Prostate gland (tissue), 2 donors: ENCODE data around the gene SRP19. TPM values are rescaled to one million over a fixed set of nuclear protein-coding genes. Genes with fewer than 3 reads are reported as not detected.
"Not testable (repeated sequence)": the region's sequence is repeated elsewhere in the genome, so short reads cannot be mapped to it uniquely, and the experiment has no call there.

Experiments used
- DNase-seq: peaks from one replicate; pipeline ENCODE4 v3.0.0-alpha.2; 2019; ENCODE audit warnings: low spot score
- H3K27ac ChIP-seq, 2 donors: fragments of 200-600 bp; sonication (generic); 2 replicates each; pipeline ENCODE4 v1.5.1; 2017 to 2019
- H3K27me3 ChIP-seq: fragments of 200-600 bp; sonication (generic); replicated peaks from 2 replicates; pipeline ENCODE4 v1.5.1; 2019; ENCODE audit not compliant: insufficient read depth
- H3K36me3 ChIP-seq, 2 donors: fragments of 200-600 bp; sonication (generic); 1 replicate in 1 of 2; 2 replicates in 1 of 2; pipeline versions ENCODE4 v1.5.1 to v1.8.1; 2017 to 2019
- H3K4me1 ChIP-seq: fragments of 200-600 bp; sonication (generic); replicated peaks from 2 replicates; pipeline ENCODE4 v1.5.1; 2019
- H3K4me3 ChIP-seq, 2 donors: fragments of 200-600 bp; sonication (generic); 2 replicates each; pipeline ENCODE4 v1.5.1; 2017 to 2019
- H3K9me3 ChIP-seq: fragments of 200-600 bp; sonication (generic); 2 replicates; pipeline ENCODE4 v1.5.1; 2017
- CTCF ChIP-seq, 4 experiments: fragments of 200-600 bp in 2 of 4; fragments of 450-650 bp in 2 of 4; sonication (generic) in 2 of 4; IDR thresholded peaks; 1 replicate in 3 of 4; 2 replicates in 1 of 4; pipeline ENCODE4 v1.5.1; 2016 to 2019; ENCODE audit warnings: antibody characterized with exemption in 4 of 4, mild to moderate bottlenecking in 2 of 4, moderate library complexity in 2 of 4
- POLR2A ChIP-seq: fragments of 450-650 bp; IDR thresholded peaks from one replicate; pipeline ENCODE4 v1.6.1; 2016; ENCODE audit warnings: antibody characterized with exemption, mild to moderate bottlenecking
- POLR2AphosphoS5 ChIP-seq: sonication (generic); formaldehyde crosslinking; IDR thresholded peaks from one replicate; pipeline ENCODE4 v1.6.1; 2017; ENCODE audit warnings: antibody characterized with exemption
- WGBS: methylation state at CpG from one replicate; pipeline ENCODE4 v1.1.5; 2018; 5-methylcytosine and 5-hydroxymethylcytosine counted together
- intact Hi-C: fragments of 100-400 bp; cut with DNase I; formaldehyde crosslinking; loops from one replicate; pipeline ENCODE4 v1.14.2; 2022
- total RNA-seq, 2 donors: library from RNA; depleted of rRNA; stranded (reverse); fragments of >200 nt; gene quantifications; one replicate each; pipeline ENCODE4 v1.1.0, GENCODE V29; 2016

Gene SRP19
- total RNA-seq, 2 donors from 2014 or later: 25.3 to 95.0 TPM

GRCh38 chr5:112895682-112896081, 34.6 kb downstream of the SRP19 start:
- intact Hi-C loops: no loop called here
- WGBS: 85% methylated on average over 3 of the region's 3 CpGs
- TF ChIP-seq POLR2AphosphoS5 (no peak), CTCF (IDR thresholded peaks at IDR 0.05) (no peak), POLR2A (no peak)
- Histone ChIP-seq H3K4me1 (no peaks in the 10 kb centered on the region), H3K4me3 (no peak overlapping the region), H3K36me3 (no peaks in the 10 kb centered on the region), H3K27me3 (no peaks in the 10 kb centered on the region), H3K27ac (no peak overlapping the region), H3K9me3 (no peaks in the 10 kb centered on the region)
- no peak for DNase-seq

GRCh38 chr5:112902561-112902960, 41.5 kb downstream of the SRP19 start:
- Histone ChIP-seq H3K4me3 (no peak overlapping the region), H3K9me3 (no peaks in the 10 kb centered on the region), H3K27me3 (no peaks in the 10 kb centered on the region), H3K36me3 (no peaks in the 10 kb centered on the region), H3K4me1 (no peaks in the 10 kb centered on the region), H3K27ac (no peak overlapping the region)
- 91% methylated on average over 3 of the region's 3 CpGs for WGBS
- TF ChIP-seq POLR2A (no peak), POLR2AphosphoS5 (no peak), CTCF (IDR thresholded peaks at IDR 0.05) (no peak)
- no peak for DNase-seq
- intact Hi-C loops: no loop called here

GRCh38 chr5:112904996-112905395, 43.9 kb downstream of the SRP19 start:
- intact Hi-C loops, DNase-seq, H3K27ac ChIP-seq, H3K36me3 ChIP-seq, H3K9me3 ChIP-seq, H3K4me1 ChIP-seq, H3K4me3 ChIP-seq, H3K27me3 ChIP-seq: not testable (repeated sequence)
- 92% methylated on average over 3 of the region's 3 CpGs for WGBS

- Histone ChIP-seq H3K36me3 (peaks cover 0 to 5% of the 10 kb centered on the region in 2 donors), H3K27ac (no peak overlapping the region), H3K4me3 (no peak overlapping the region), H3K27me3 (no peaks in the 10 kb centered on the region), H3K9me3 (no peaks in the 10 kb centered on the region), H3K4me1 (no peaks in the 10 kb centered on the region)
- TF ChIP-seq POLR2AphosphoS5 (no peak), CTCF (IDR thresholded peaks at IDR 0.05) (no peak), POLR2A (no peak)
- WGBS: 89% methylated on average over 3 of the region's 3 CpGs
- intact Hi-C loops: no loop called here
- no peak for DNase-seq
These were observed 45.5 kb downstream of the SRP19 start for GRCh38 chr5:112906637-112907036.

- Histone ChIP-seq H3K9me3 (no peaks in the 10 kb centered on the region), H3K27ac (no peak overlapping the region), H3K4me3 (no peak overlapping the region), H3K4me1 (no peaks in the 10 kb centered on the region), H3K27me3 (no peaks in the 10 kb centered on the region), H3K36me3 (peaks cover 0 to 5% of the 10 kb centered on the region in 2 donors)
- no peak for TF ChIP-seq CTCF (IDR thresholded peaks at IDR 0.05)
- TF ChIP-seq POLR2A: no peak
- no peak for TF ChIP-seq POLR2AphosphoS5
- DNase-seq: no peak
- 88% methylated on average over 4 of the region's 4 CpGs for WGBS
- intact Hi-C loops: no loop called here
These were observed 46.1 kb downstream of the SRP19 start for GRCh38 chr5:112907166-112907631.
